H1 (cell line): ENCODE measurements around the gene ITPR3. TPM values are rescaled to one million over a fixed set of nuclear protein-coding genes. Genes with fewer than 3 reads are reported as not detected.
A peak's percentile ranks its signal among the peaks of the same experiment; 100 is the strongest.

Source experiments
- CTCF ChIA-PET: fragments of 300-600 bp; sonication (Branson Sonifier 250); formaldehyde crosslinking; loops from one replicate; lab custom pipeline; 2021; ENCODE audit not compliant: partially characterized antibody; lab: Charles Lee
- POLR2A ChIA-PET: fragments of 300-600 bp; sonication (Branson Sonifier 250); formaldehyde crosslinking; loops from one replicate; lab custom pipeline; 2021; ENCODE audit warnings: inconsistent platforms; ENCODE audit not compliant: partially characterized antibody; lab: Charles Lee
- DNase-seq, 2 experiments: peaks; one replicate each; pipeline versions ENCODE4 v3.0.0 to v3.0.0-alpha.2; 2010 to 2022; ENCODE audit warnings: low spot score in 2 of 2, low read depth in 1 of 2, mixed read lengths in 1 of 2
- FAIRE-seq: peaks from 2 replicates; lab custom pipeline; 2011; peaks lifted over from hg19 to GRCh38; lab: Jason Lieb, UNC
- H2AFZ ChIP-seq: 2 replicates; pipeline ENCODE4 v1.8.1; 2012; ENCODE audit warnings: low read length, inconsistent platforms
- H2AK5ac ChIP-seq: 2 replicates; pipeline ENCODE4 v1.6.1; 2013; ENCODE audit warnings: low read depth, low read length
- H2BK120ac ChIP-seq: replicated peaks from 2 replicates; pipeline ENCODE3; 2013; ENCODE audit warnings: low read depth, low read length, inconsistent platforms
- H2BK12ac ChIP-seq: 2 replicates; pipeline ENCODE4 v1.6.1; 2013; ENCODE audit warnings: low read depth, low read length
- H2BK15ac ChIP-seq: 2 replicates; pipeline ENCODE4 v1.6.1; 2013; ENCODE audit warnings: low read length
- H2BK20ac ChIP-seq: 2 replicates; pipeline ENCODE4 v1.6.1; 2013; ENCODE audit warnings: low read length
- H2BK5ac ChIP-seq: 2 replicates; pipeline ENCODE4 v1.6.1; 2013; ENCODE audit warnings: low read depth, low read length
- H3K14ac ChIP-seq: 2 replicates; pipeline ENCODE4 v1.6.1; 2013; ENCODE audit warnings: inconsistent platforms; ENCODE audit not compliant: insufficient read length
- H3K18ac ChIP-seq: 2 replicates; pipeline ENCODE4 v1.6.1; 2013; ENCODE audit warnings: low read length; ENCODE audit errors: extremely low read depth
- H3K23ac ChIP-seq: 2 replicates; pipeline ENCODE4 v1.6.1; 2013; ENCODE audit warnings: inconsistent platforms; ENCODE audit not compliant: insufficient read length
- H3K23me2 ChIP-seq: 2 replicates; pipeline ENCODE4 v1.6.1; 2013; ENCODE audit warnings: low read depth, low read length
- H3K27ac ChIP-seq: 2 replicates; pipeline ENCODE4 v1.6.1; 2011; ENCODE audit warnings: low read depth, low read length, inconsistent platforms
- H3K27me3 ChIP-seq, 4 experiments: replicated peaks in 1 of 4; 1 replicate in 1 of 4; 2 replicates in 3 of 4; pipeline versions ENCODE4 v1.6.1 to v1.8.1; 2011 to 2013; ENCODE audit warnings: low read length in 3 of 4, mild to moderate bottlenecking in 3 of 4, inconsistent platforms in 2 of 4, mixed read lengths in 2 of 4, moderate library complexity in 1 of 4; ENCODE audit not compliant: control insufficient read depth in 3 of 4, insufficient read depth in 3 of 4; ENCODE audit errors: extremely low read depth in 1 of 4
- H3K36me3 ChIP-seq, 4 experiments: 2 replicates each; pipeline versions ENCODE4 v1.6.1 to v1.8.1; 2011 to 2013; ENCODE audit warnings: mild to moderate bottlenecking in 4 of 4, low read length in 3 of 4, moderate library complexity in 2 of 4, control low read depth in 1 of 4, inconsistent platforms in 1 of 4; ENCODE audit not compliant: insufficient read depth in 4 of 4, control insufficient read depth in 2 of 4
- H3K4ac ChIP-seq: replicated peaks from 2 replicates; pipeline ENCODE3; 2013; ENCODE audit warnings: low read length, low read depth, mixed read lengths, inconsistent platforms; ENCODE audit not compliant: insufficient read length
- H3K4me1 ChIP-seq, 4 experiments: replicated peaks in 1 of 4; 1 replicate in 1 of 4; 2 replicates in 3 of 4; pipeline versions ENCODE4 v1.6.1 to v1.8.1; 2011 to 2013; ENCODE audit warnings: low read length in 3 of 4, inconsistent platforms in 2 of 4, mixed read lengths in 1 of 4; ENCODE audit not compliant: insufficient read depth in 4 of 4, control insufficient read depth in 3 of 4
- H3K4me2 ChIP-seq, 2 experiments: 2 replicates each; pipeline versions ENCODE4 v1.6.1 to v1.8.1; 2011 to 2013; ENCODE audit warnings: low read depth in 2 of 2, low read length in 2 of 2, control low read depth in 1 of 2, inconsistent platforms in 1 of 2, mild to moderate bottlenecking in 1 of 2; ENCODE audit not compliant: insufficient read depth in 1 of 2
- H3K4me3 ChIP-seq, 4 experiments: fragments of 200-600, 300-600 bp in 1 of 4; sonication (generic), shearing (Covaris generic), sonication (Bioruptor Twin) in 1 of 4; 2 replicates each; pipeline versions ENCODE4 v1.5.1 to v1.8.1; 2011 to 2016; ENCODE audit warnings: low read length in 4 of 4, low read depth in 3 of 4, control low read depth in 2 of 4, inconsistent platforms in 2 of 4, mild to moderate bottlenecking in 2 of 4, mixed read lengths in 1 of 4, moderate library complexity in 1 of 4; ENCODE audit not compliant: insufficient read depth in 2 of 4; ENCODE audit errors: extremely low read depth in 1 of 4
- H3K56ac ChIP-seq: replicated peaks from 2 replicates; pipeline ENCODE3; 2013; ENCODE audit warnings: low read depth, mild to moderate bottlenecking, mixed read lengths, low read length, inconsistent platforms; ENCODE audit not compliant: insufficient read length
- H3K79me1 ChIP-seq: 2 replicates; pipeline ENCODE4 v1.6.1; 2013; ENCODE audit warnings: low read depth, low read length, control low read depth
- H3K79me2 ChIP-seq, 2 experiments: 2 replicates each; pipeline versions ENCODE4 v1.6.1 to v1.8.1; 2012 to 2013; ENCODE audit warnings: low read length in 2 of 2, mild to moderate bottlenecking in 2 of 2, inconsistent platforms in 1 of 2; ENCODE audit not compliant: insufficient read depth in 2 of 2, control insufficient read depth in 1 of 2
- H3K9ac ChIP-seq, 4 experiments: replicated peaks in 1 of 4; 1 replicate in 1 of 4; 2 replicates in 3 of 4; pipeline versions ENCODE4 v1.6.1 to v1.8.1; 2011 to 2013; ENCODE audit warnings: low read depth in 3 of 4, low read length in 3 of 4, control low read depth in 2 of 4, mild to moderate bottlenecking in 2 of 4, moderate library complexity in 2 of 4, inconsistent platforms in 1 of 4; ENCODE audit errors: extremely low read depth in 1 of 4
- H3K9me3 ChIP-seq, 2 experiments: 2 replicates each; pipeline versions ENCODE4 v1.6.1 to v1.8.1; 2012 to 2013; ENCODE audit warnings: mild to moderate bottlenecking in 2 of 2, moderate library complexity in 2 of 2, control low read depth in 1 of 2, inconsistent platforms in 1 of 2, low read depth in 1 of 2, low read length in 1 of 2, mixed read lengths in 1 of 2; ENCODE audit not compliant: insufficient read depth in 2 of 2
- H4K20me1 ChIP-seq, 2 experiments: replicated peaks in 1 of 2; 2 replicates each; pipeline versions ENCODE3 to v1.8.1; 2011 to 2013; ENCODE audit warnings: inconsistent platforms in 2 of 2, low read length in 2 of 2, mild to moderate bottlenecking in 1 of 2; ENCODE audit not compliant: insufficient read depth in 2 of 2, control insufficient read depth in 1 of 2
- H4K5ac ChIP-seq: 2 replicates; pipeline ENCODE4 v1.6.1; 2013; ENCODE audit warnings: low read length, low read depth, mixed read lengths, inconsistent platforms; ENCODE audit not compliant: insufficient read length
- H4K8ac ChIP-seq: 2 replicates; pipeline ENCODE4 v1.8.0; 2013; ENCODE audit warnings: mild to moderate bottlenecking, moderate library complexity, low read length, inconsistent platforms; ENCODE audit not compliant: insufficient read depth; ENCODE audit errors: extremely low read depth
- H4K91ac ChIP-seq: replicated peaks from 2 replicates; pipeline ENCODE3; 2013; ENCODE audit warnings: low read length, mixed read lengths, inconsistent platforms; ENCODE audit not compliant: insufficient read length
- ASH2L ChIP-seq: fragments of 200-600, 300-600 bp; sonication (generic); IDR thresholded peaks from one replicate; pipeline ENCODE4 v1.7.1; 2017; ENCODE audit warnings: low read length
- CBX5 ChIP-seq: fragments of 300-800, 300-1000 bp; sonication (generic); IDR thresholded peaks from 2 replicates; pipeline ENCODE4 v1.7.1; 2016; ENCODE audit warnings: antibody characterized with exemption, low read length, low read depth
- CREB1 ChIP-seq: IDR thresholded peaks from 2 replicates; pipeline ENCODE4 v1.6.1; 2012; ENCODE audit warnings: inconsistent platforms
- HDAC6 ChIP-seq: IDR thresholded peaks from one replicate; pipeline ENCODE4 v1.7.1; 2012; ENCODE audit warnings: low read depth, mild to moderate bottlenecking, inconsistent platforms, low read length, moderate library complexity
- KDM1A ChIP-seq: fragments of 200-600, 300-600 bp; sonication (generic); IDR thresholded peaks from 2 replicates; pipeline ENCODE4 v1.7.1; 2016; ENCODE audit warnings: mild to moderate bottlenecking, low read length, borderline replicate concordance
- KDM5A ChIP-seq: fragments of 200-600 bp; IDR thresholded peaks from 2 replicates; pipeline ENCODE4 v1.7.1; 2012; ENCODE audit warnings: mild to moderate bottlenecking, low read length, inconsistent platforms, mixed read lengths
- NRF1 ChIP-seq: IDR thresholded peaks from 2 replicates; pipeline ENCODE4 v1.6.1; 2011; ENCODE audit warnings: mild to moderate bottlenecking, low read depth, low read length, improper control_type of control experiment
- RFX5 ChIP-seq: IDR thresholded peaks from 2 replicates; pipeline ENCODE4 v1.6.1; 2011; ENCODE audit warnings: low read depth, low read length, improper control_type of control experiment, borderline replicate concordance
- SIN3A ChIP-seq, 2 experiments: IDR thresholded peaks in 1 of 2; conservative IDR thresholded peaks in 1 of 2; 2 replicates each; pipeline ENCODE4 v1.6.1; 2011 to 2012; ENCODE audit warnings: low read length in 2 of 2, improper control_type of control experiment in 1 of 2, low read depth in 1 of 2, mild to moderate bottlenecking in 1 of 2
- SP2 ChIP-seq: IDR thresholded peaks from 2 replicates; pipeline ENCODE4 v1.6.1; 2012; ENCODE audit warnings: mild to moderate bottlenecking, low read length, inconsistent platforms
- SRF ChIP-seq: IDR thresholded peaks from 2 replicates; pipeline ENCODE4 v1.6.1; 2011; ENCODE audit warnings: mild to moderate bottlenecking, low read depth, low read length, moderate library complexity
- TAF7 ChIP-seq: optimal IDR thresholded peaks from 2 replicates; pipeline ENCODE3; 2011; ENCODE audit warnings: low read depth, mild to moderate bottlenecking, inconsistent platforms, low read length, moderate library complexity, borderline replicate concordance
- WGBS, 2 experiments: shearing (Covaris generic) in 1 of 2; methylation state at CpG; one replicate each; pipeline versions ENCODE4 v1.1.6 to v1.1.7; 2013 to 2015; ENCODE audit warnings: low lambda C conversion rate in 2 of 2, mixed read lengths in 2 of 2, inconsistent platforms in 1 of 2, low coverage in 1 of 2, missing lambda C conversion rate in 1 of 2; ENCODE audit not compliant: insufficient replicate concordance in 2 of 2, insufficient coverage in 1 of 2, insufficient read length in 1 of 2; ENCODE audit errors: extremely low coverage in 1 of 2, missing lambda C conversion rate in 1 of 2; 5-methylcytosine and 5-hydroxymethylcytosine counted together
- polyA plus RNA-seq, 7 experiments: library from polyadenylated mRNA; depleted of rRNA in 3 of 7; stranded (reverse) in 5 of 7; unstranded in 2 of 7; fragments of >200 nt in 5 of 7; fragments of 200-250 nt in 2 of 7; gene quantifications; 1 replicate in 5 of 7; 2 replicates in 1 of 7; 4 replicates in 1 of 7; pipeline versions ENCODE4 v1.2.1 to v1.2.3, GENCODE V29; 2011 to 2013; ENCODE audit warnings: missing spikeins in 2 of 7, mixed read lengths in 2 of 7
- total RNA-seq: library from RNA; stranded (reverse); fragmentation: NEBNext Ultra II Directional; extraction: Animal tissue kit (Norgen Biotek cat#: 25700); gene quantifications from 2 replicates; pipeline ENCODE4 v1.2.1, GENCODE V29; 2021
- TF ChIP-seq, protein P1 (sequence below): IDR thresholded peaks from 2 replicates; pipeline ENCODE4 v1.6.1; 2012; ENCODE audit warnings: inconsistent platforms

Gene ITPR3
- total and polyA plus RNA-seq, 2 of the 8 experiments (the other 6 are each of a cell fraction or from before 2014, with no cell fraction given): 29.1 to 45.7 TPM

DNA sequence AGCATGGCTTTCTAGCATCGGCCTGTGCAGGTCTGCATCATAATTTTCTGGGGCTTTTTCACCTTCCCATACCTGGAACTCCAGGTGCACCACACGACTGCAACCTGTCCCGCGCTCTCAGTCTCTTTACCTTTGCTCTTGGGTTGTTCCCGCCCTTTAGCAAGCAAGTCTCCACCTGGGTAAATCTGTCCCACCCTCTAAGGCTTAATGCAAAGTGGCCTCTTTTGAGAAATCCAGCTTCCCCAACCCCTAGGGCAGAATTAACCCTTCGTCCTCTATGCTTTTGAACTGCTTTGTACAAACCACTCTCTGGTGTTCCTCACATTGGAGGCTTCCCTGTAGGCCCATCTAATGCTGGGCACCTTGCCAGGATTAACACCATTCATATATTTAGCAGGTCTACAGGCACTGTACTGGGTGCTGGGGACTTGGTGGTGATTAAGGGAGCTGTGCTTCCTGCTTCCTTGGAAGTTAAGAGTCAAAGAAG is 2.8 kb downstream of the ITPR3 start:
- Histone ChIP-seq H4K5ac (no peak overlapping the region), H3K4me1 (peaks cover 6 to 26% (median 18%) of the 10 kb centered on the region in 4 experiments), H4K20me1 (peaks cover 0 to 16% of the 10 kb centered on the region in 2 experiments), H3K23me2 (peaks cover 20% of the 10 kb centered on the region), H3K18ac (no peak overlapping the region), H2BK120ac (no peak overlapping the region), H3K79me1 (peaks cover 23% of the 10 kb centered on the region), H2BK5ac (no peak overlapping the region), H3K14ac (no peak overlapping the region), H3K4ac (no peak overlapping the region), H3K4me2 (peak overlapping the region in 1 of 2 experiments; percentile 87; a peak in 2 of 4 replicates), H3K4me3 (no peak overlapping the region), H2BK20ac (no peak overlapping the region), H3K23ac (no peak overlapping the region), H3K56ac (no peak overlapping the region), H4K91ac (no peak overlapping the region), H4K8ac (no peak overlapping the region), H3K9ac (no peak overlapping the region), H3K36me3 (peaks cover 0 to 2% (median 0%) of the 10 kb centered on the region in 4 experiments; a peak in 2 of 8 replicates), H2BK15ac (no peak overlapping the region), H2BK12ac (no peak overlapping the region), H2AFZ (no peak overlapping the region), H2AK5ac (no peak overlapping the region), H3K27ac (no peak overlapping the region), H3K79me2 (peaks cover 4 to 45% of the 10 kb centered on the region in 2 experiments; a peak in 3 of 4 replicates), H3K27me3 (peaks cover 0 to 3% (median 1%) of the 10 kb centered on the region in 4 experiments; a peak in 3 of 7 replicates), H3K9me3 (no peaks in the 10 kb centered on the region)
- POLR2A ChIA-PET: interaction anchor here (1.0 to 4.7 kb wide), 2 partner anchors 9 to 26 kb away, joined by 3 to 28 read pairs; no protein-coding TSS in a partner anchor
- CTCF ChIA-PET: interaction anchor here (0.6 to 10.4 kb wide), 7 partner anchors 7 to 115 kb away, joined by 3 to 70 read pairs (median 12); no protein-coding TSS in a partner anchor
- WGBS, 2 experiments: 82% methylated on average over 6 of the region's 6 CpGs; no CpG with 5 or more reads in 1 of the 2 experiments
- no peak for FAIRE-seq
- DNase-seq: no peak
- TF ChIP-seq, protein P1, sequence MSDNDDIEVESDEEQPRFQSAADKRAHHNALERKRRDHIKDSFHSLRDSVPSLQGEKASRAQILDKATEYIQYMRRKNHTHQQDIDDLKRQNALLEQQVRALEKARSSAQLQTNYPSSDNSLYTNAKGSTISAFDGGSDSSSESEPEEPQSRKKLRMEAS: no peak
- TF ChIP-seq SP2 (no peak), CREB1 (no peak), SIN3A (conservative IDR thresholded peaks at IDR 0.05 in 1 of 2, IDR thresholded peaks at IDR 0.05 in 1 of 2; ENCODE audit: low read depth in 1 of 2, low read length in 2 of 2) (no peak), HDAC6 (no peak), SRF (no peak), CBX5 (no peak), RFX5 (no peak), TAF7 (no peak), NRF1 (no peak), KDM1A (no peak), ASH2L (no peak), KDM5A (no peak)
